GM19372 (cell line): ENCODE data around the gene TKTL1.
A peak's percentile ranks its signal among the peaks of the same experiment; 100 is the strongest.
"Not testable (repeated sequence)": the region's sequence is repeated elsewhere in the genome, so short reads cannot be mapped to it uniquely, and the experiment has no call there.

Experiments
- ATAC-seq: cut with Tn5 transposase; IDR thresholded peaks from one replicate; pipeline ENCODE4 v1.9.1; 2021; ENCODE audit warnings: mild to moderate bottlenecking, low read depth, moderate library complexity; ENCODE audit not compliant: unreplicated experiment

TKTL1 gene

GRCh38 chrX:154295664-154296310, at the start of gene TKTL1:
Gene TKTL1, plus strand, starts transcription at chrX:154295795. Its CDS starts 65 bp downstream, at chrX:154295860.
- no peak for ATAC-seq

DNA sequence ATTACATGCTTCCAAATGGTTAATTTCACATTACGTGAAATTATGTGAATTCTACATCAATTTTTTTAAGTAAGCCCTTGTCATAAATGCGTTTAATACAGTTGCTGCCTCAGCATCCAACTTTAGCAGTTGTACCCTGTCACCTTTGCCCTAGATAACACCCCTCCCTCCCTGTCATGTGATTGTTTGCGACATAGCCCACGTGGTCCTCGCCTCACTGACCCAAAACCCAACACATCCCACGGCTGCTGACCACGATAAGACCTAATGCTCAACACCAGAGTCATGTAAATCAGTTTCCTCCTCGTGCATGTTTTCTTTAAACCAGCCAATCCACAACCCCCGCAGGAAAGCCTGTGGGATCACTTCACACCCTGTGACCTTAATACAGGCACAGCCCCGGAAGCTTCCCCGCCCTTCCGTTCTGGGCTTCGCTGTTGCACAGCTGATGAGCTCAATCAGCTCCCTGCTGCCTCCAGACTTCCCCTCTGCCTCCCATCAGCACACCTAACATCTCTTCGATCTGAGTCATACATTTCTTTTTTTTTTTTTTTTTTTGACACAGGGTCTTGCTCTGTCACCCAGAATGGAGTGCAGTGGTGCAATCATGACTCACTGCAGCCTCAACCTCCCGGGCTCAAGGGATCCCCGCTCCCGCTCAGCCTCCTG, 48.1 kb upstream of the TKTL1 start:
- ATAC-seq: peak; percentile 67

DNA sequence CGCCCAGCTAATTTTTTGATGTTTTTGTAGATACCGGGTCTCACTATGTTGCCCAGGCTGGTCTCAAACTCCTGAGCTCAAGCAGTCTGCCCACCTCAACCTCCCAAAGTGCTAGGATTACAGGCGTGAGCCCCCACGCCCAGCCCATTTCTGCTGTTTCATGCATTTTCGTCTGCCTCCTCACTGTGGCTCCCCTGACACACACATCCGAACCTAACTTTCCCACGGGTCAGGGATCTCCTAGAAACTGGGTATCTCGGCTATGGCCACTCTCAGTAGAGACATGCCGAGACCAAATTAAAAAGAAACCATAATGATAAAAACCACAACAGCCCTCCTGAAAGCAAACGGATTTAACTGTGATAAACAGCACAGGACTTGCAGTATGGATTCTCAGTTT, 47.5 kb upstream of the TKTL1 start:
- not testable (repeated sequence) for ATAC-seq

DNA sequence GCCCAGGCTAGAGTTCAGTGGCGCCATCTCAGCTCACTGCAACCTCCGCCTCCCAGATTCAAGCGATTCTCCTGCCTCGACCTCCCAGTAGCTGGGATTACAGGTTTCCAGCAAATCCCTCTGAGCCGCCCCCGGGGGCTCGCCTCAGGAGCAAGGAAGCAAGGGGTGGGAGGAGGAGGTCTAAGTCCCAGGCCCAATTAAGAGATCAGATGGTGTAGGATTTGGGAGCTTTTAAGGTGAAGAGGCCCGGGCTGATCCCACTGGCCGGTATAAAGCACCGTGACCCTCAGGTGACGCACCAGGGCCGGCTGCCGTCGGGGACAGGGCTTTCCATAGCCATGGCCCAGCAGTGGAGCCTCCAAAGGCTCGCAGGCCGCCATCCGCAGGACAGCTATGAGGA, 38.3 kb upstream of the TKTL1 start, which contains the start of gene OPN1MW3:
OPN1MW3 (plus strand) TSS at position 301 of the 400 bp plus-strand sequence; CDS start at position 339, 38 bp downstream.
- not testable (repeated sequence) for ATAC-seq

GRCh38 chrX:154258711-154259110, 36.9 kb upstream of the TKTL1 start:
- ATAC-seq: not testable (repeated sequence)

GRCh38 chrX:154263072-154263471, 32.5 kb upstream of the TKTL1 start:
- not testable (repeated sequence) for ATAC-seq

DNA sequence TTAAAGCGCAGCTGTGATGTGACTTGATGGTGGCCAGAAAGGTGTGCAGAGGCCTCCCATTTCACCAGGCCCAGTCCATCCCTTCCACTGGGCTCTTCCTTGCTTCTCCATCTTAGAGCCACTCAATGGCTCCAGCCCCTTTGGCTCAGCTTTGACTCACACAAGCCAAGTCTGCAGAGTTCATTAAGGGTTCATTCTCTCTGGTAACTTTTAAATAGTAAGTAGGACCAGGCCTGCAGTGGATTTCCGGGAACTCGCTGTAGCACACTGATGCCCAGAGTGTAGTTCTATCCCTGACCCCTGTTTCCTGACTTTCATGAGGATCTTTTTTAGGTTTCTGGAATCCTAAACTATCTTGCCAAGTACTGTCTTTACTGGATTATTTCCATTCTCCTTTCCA, 26.4 kb upstream of the TKTL1 start:
- ATAC-seq: not testable (repeated sequence)

DNA sequence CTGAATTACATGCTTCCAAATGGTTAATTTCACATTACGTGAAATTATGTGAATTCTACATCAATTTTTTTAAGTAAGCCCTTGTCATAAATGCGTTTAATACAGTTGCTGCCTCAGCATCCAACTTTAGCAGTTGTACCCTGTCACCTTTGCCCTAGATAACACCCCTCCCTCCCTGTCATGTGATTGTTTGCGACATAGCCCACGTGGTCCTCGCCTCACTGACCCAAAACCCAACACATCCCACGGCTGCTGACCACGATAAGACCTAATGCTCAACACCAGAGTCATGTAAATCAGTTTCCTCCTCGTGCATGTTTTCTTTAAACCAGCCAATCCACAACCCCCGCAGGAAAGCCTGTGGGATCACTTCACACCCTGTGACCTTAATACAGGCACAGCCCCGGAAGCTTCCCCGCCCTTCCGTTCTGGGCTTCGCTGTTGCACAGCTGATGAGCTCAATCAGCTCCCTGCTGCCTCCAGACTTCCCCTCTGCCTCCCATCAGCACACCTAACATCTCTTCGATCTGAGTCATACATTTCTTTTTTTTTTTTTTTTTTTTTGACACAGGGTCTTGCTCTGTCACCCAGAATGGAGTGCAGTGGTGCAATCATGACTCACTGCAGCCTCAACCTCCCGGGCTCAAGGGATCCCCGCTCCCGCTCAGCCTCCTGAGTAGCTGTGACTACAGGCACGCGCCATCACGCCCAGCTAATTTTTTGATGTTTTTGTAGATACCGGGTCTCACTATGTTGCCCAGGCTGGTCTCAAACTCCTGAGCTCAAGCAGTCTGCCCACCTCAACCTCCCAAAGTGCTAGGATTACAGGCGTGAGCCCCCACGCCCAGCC, 10.9 kb upstream of the TKTL1 start:
- ATAC-seq: peak; percentile 85

- ATAC-seq: not testable (repeated sequence)
Observed at GRCh38 chrX:154286406-154286805, 9.2 kb upstream of the TKTL1 start.

- no peak for ATAC-seq
Observed at GRCh38 chrX:154294791-154295574, 612 bp upstream of the TKTL1 start, which contains the start of gene TEX28. Gene TEX28, minus strand, starts transcription at chrX:154295124. Its CDS starts 3,007 bp downstream, at chrX:154292117.

DNA sequence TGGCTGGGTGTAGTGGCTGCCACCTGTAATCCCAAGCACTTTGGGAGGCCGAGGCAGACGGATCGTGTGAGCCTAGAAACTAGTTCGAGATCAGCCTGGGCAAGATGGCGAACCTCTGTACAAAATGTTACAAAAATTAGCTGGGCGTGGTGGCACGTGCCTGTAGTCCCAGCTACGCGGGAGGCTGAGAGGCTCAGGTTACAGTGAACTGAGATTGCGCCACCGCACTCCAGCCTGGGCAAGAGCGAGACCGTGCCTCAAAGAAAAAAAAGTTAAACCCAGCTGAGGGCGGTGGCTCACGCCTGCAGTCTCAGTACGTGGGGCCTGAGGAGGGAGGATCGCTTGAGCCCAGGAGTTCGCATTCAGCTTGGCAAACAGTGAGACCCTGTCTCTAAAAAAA, 1.1 kb downstream of the TKTL1 start:
- ATAC-seq: no peak

- no peak for ATAC-seq
Observed at GRCh38 chrX:154298312-154298711, 2.7 kb downstream of the TKTL1 start.

GRCh38 chrX:154300816-154301215, 5.2 kb downstream of the TKTL1 start:
- ATAC-seq: no peak

- ATAC-seq: not testable (repeated sequence)
Observed at GRCh38 chrX:154302998-154303397, 7.4 kb downstream of the TKTL1 start.

DNA sequence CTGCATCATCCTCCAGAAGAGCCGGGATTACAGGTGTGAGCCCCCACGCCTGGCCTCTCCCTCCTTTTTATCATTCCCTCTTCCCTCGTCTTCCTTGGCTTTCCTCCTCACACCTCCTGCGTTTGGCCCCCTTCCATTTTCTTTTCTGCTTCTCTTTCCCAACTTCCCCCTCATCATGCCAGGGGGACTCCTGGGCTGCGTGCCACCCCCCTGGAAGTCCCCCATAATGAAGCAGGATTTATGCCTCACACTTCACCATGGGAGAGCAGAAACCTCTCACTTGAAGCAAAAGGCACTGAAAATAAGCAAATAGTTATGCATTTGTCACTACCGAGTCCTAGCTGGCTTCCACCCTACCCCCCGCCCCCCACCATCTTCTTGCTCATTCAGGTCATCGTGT, 7.9 kb downstream of the TKTL1 start:
- no peak for ATAC-seq

DNA sequence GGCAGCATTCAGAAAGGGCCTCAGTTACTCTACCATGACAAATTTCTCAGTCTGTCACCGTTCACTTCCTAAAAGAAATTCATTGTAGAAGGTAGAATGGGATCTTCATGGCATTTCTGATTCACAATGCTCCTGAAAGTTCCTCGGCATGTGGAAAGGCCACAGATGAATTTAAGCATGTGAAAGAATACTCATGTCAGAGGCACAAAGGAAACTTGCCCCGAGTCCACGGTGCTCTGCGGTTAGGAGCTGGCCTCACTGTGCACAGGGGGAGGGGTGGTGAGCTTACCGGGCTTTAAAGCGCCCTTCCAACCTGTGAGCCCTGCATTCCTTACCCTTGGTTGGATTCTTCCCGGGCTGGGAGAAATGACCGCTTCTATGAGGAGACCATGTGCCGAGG, 9.3 kb downstream of the TKTL1 start:
- no peak for ATAC-seq

GRCh38 chrX:154305541-154306205, 10.1 kb downstream of the TKTL1 start:
- no peak for ATAC-seq

- ATAC-seq: no peak
Observed at GRCh38 chrX:154307202-154307601, 11.6 kb downstream of the TKTL1 start.

- no peak for ATAC-seq
Observed at GRCh38 chrX:154308108-154308946, 12.7 kb downstream of the TKTL1 start.
